ENCODE data around the gene ZNRF3. TPM values are rescaled to one million over a fixed set of nuclear protein-coding genes. Genes with fewer than 3 reads are reported as not detected.

The ZNRF3 gene
- total RNA-seq, 2 donors from 2014 or later = 7.9 to 11.5 TPM

- H3K27me3 ChIP-seq = no peaks in the 10 kb centered on the region
- peaks cover 0 to 42% of the 10 kb centered on the region in 2 donors for H3K4me1 ChIP-seq
- H3K36me3 ChIP-seq = no peaks in the 10 kb centered on the region
- H3K27ac ChIP-seq = peak overlapping the region; percentile 57 to 82
- no peak for TF ChIP-seq CTCF (IDR thresholded peaks at IDR 0.05)
- H3K9me3 ChIP-seq = no peaks in the 10 kb centered on the region
- no peak overlapping the region for H3K4me3 ChIP-seq
- DNase-seq (ENCODE audit: low spot score) = no peak
Measured at GRCh38 chr22:28911304-28911690, 27.9 kb downstream of the ZNRF3 start.

GRCh38 chr22:28911777-28912669, 28.7 kb downstream of the ZNRF3 start:
- no peaks in the 10 kb centered on the region for H3K36me3 ChIP-seq
- peaks cover 0 to 46% of the 10 kb centered on the region in 2 donors for H3K4me1 ChIP-seq
- no peak for DNase-seq (ENCODE audit: low spot score)
- no peaks in the 10 kb centered on the region for H3K9me3 ChIP-seq
- H3K27ac ChIP-seq = peak overlapping the region; percentile 57 to 82
- no peaks in the 10 kb centered on the region for H3K27me3 ChIP-seq
- no peak for TF ChIP-seq CTCF (IDR thresholded peaks at IDR 0.05)
- H3K4me3 ChIP-seq = no peak overlapping the region

GRCh38 chr22:28914201-28914600, 30.8 kb downstream of the ZNRF3 start:
- peaks cover 0 to 53% of the 10 kb centered on the region in 2 donors for H3K4me1 ChIP-seq
- H3K36me3 ChIP-seq = no peaks in the 10 kb centered on the region
- H3K27me3 ChIP-seq = no peaks in the 10 kb centered on the region
- no peak for DNase-seq (ENCODE audit: low spot score)
- no peak overlapping the region for H3K27ac ChIP-seq
- H3K4me3 ChIP-seq = no peak overlapping the region
- TF ChIP-seq CTCF (IDR thresholded peaks at IDR 0.05) = no peak
- no peaks in the 10 kb centered on the region for H3K9me3 ChIP-seq

- no peak overlapping the region for H3K4me3 ChIP-seq
- H3K27me3 ChIP-seq = no peaks in the 10 kb centered on the region
- peak overlapping the region in 1 of 2 donors; percentile 74 for H3K27ac ChIP-seq
- H3K4me1 ChIP-seq = peaks cover 0 to 45% of the 10 kb centered on the region in 2 donors
- no peak for DNase-seq (ENCODE audit: low spot score)
- no peaks in the 10 kb centered on the region for H3K9me3 ChIP-seq
- TF ChIP-seq CTCF (IDR thresholded peaks at IDR 0.05) = no peak
- H3K36me3 ChIP-seq = no peaks in the 10 kb centered on the region
Measured at GRCh38 chr22:28915969-28916368, 32.6 kb downstream of the ZNRF3 start.

- Histone ChIP-seq H3K4me3 (no peak overlapping the region), H3K27ac (peak overlapping the region; percentile 74 to 92), H3K36me3 (no peaks in the 10 kb centered on the region), H3K9me3 (no peaks in the 10 kb centered on the region), H3K27me3 (no peaks in the 10 kb centered on the region), H3K4me1 (peaks cover 0 to 30% of the 10 kb centered on the region in 2 donors)
- no peak for TF ChIP-seq CTCF (IDR thresholded peaks at IDR 0.05)
- no peak for DNase-seq (ENCODE audit: low spot score)
Measured at GRCh38 chr22:28917747-28918549, 34.6 kb downstream of the ZNRF3 start.

Measured in right atrium auricular region (tissue), 2 donors.